Measurements from ENCODE around the gene DOCK8.

DNA sequence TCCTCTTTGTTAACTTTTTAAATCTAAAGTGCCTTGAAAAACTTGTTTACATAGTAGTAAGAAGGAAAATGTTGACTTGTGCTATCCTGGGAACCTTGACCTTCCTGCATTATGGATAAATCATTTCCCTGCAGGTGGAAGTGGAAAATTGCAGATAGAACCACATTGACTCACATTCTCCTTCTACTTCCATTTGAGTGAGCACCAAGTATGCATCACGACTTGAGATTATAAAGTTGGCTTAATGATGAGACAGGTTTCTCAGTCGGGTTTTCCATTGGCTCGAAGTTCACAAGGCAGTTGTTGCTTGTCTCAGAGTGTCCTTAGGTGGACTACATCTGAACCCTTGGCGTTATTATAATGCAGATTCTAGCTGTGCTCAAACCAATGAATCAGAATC, 39.9 kb downstream of the DOCK8 start:
- TF ChIP-seq BHLHE40 (IDR thresholded peaks at IDR 0.05; ENCODE audit: borderline replicate concordance): no peak
- TF ChIP-seq FOXA1 (IDR thresholded peaks at IDR 0.05): no peak
- no peak for TF ChIP-seq SP1 (IDR thresholded peaks at IDR 0.05)
